ENCODE data around the gene FGF12.
"Not testable (repeated sequence)": the region's sequence is repeated elsewhere in the genome, so short reads cannot be mapped to it uniquely, and the experiment has no call there.

FGF12 gene

GRCh38 chr3:192727032-192727847, at the start of gene FGF12:
FGF12 (minus strand) TSS chr3:192727541.
- no peak for DNase-seq (ENCODE audit: low read depth in 2 of 2)

GRCh38 chr3:192774341-192774740, 47.0 kb upstream of the FGF12 start:
- DNase-seq (ENCODE audit: low read depth in 2 of 2), result not testable (repeated sequence)

GRCh38 chr3:192772240-192772894, 45.0 kb upstream of the FGF12 start:
- no peak for DNase-seq (ENCODE audit: low read depth in 2 of 2)

GRCh38 chr3:192758654-192759053, 31.3 kb upstream of the FGF12 start:
- DNase-seq (ENCODE audit: low read depth in 2 of 2), result no peak

- no peak for DNase-seq (ENCODE audit: low read depth in 2 of 2)
These were observed 23.8 kb upstream of the FGF12 start for GRCh38 chr3:192751148-192751547.

- no peak for DNase-seq (ENCODE audit: low read depth in 2 of 2)
These were observed 22.9 kb upstream of the FGF12 start for GRCh38 chr3:192750201-192750600.

DNA sequence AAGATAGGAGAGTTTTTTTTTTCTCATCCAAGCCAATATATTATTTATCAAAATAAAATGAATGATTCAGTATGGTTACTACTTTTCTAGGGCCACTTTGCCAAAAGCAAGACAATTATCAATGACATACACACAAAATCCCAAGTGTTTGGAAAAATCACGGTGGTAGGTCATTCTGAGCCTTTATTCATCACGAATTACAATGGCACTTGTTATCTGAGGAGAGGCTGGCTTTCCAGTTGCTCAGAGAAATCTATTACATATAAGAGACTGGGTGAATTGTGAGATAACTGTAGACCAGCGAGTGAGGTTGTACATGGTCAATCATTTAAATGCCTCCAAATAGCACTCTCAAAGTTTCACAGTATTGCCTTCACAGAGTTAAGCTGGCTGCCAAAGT, 20.4 kb upstream of the FGF12 start:
- DNase-seq (ENCODE audit: low read depth in 2 of 2), result no peak

- no peak for DNase-seq (ENCODE audit: low read depth in 2 of 2)
These were observed 19.8 kb upstream of the FGF12 start for GRCh38 chr3:192747145-192747544.

- DNase-seq (ENCODE audit: low read depth in 2 of 2), result no peak
These were observed 17.8 kb upstream of the FGF12 start for GRCh38 chr3:192745150-192745549.

GRCh38 chr3:192744604-192745003, 17.3 kb upstream of the FGF12 start:
- not testable (repeated sequence) for DNase-seq (ENCODE audit: low read depth in 2 of 2)

DNA sequence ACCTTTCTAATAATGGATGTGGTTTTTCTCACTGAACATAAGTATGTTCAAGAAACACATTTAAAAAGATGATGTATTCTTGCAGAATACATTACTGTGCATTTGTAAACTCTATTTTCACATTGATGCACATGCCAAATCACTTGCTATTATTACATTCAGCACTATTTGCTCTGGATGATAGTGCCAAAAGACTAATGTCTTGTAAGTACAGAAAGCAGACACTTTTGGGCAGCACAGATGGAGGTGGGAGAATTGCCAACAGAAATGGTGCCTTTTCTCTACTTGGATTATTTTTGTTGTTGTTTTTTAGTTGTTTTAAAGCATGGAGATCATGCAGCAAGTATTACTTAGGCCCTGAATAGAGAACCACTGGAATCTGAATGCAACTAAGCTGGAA, 10.2 kb upstream of the FGF12 start:
- DNase-seq (ENCODE audit: low read depth in 2 of 2), result no peak

- no peak for DNase-seq (ENCODE audit: low read depth in 2 of 2)
These were observed 3.9 kb upstream of the FGF12 start for GRCh38 chr3:192731233-192731632.

- DNase-seq (ENCODE audit: low read depth in 2 of 2), result no peak
These were observed 956 bp downstream of the FGF12 start for GRCh38 chr3:192726385-192726784.

DNA sequence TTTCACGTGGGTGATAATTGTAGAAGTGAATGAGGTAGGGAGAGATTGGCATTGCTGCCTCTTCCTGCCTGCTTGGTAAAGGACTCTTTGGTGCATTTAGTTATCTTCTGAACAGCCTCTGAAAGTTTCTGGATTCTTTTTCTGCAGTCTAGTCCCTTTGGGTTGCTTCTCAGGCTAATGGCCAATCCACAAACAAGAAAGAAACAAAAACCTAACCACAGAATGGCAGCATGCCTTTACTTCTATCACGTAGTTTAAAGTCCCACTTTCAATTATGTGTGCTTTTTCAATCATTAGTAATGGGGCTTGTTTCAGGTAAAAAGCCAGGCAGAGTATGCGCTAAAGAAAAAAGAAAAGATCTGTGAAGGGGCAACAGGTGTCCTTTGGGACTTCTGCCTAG, 7.4 kb downstream of the FGF12 start:
- DNase-seq (ENCODE audit: low read depth in 2 of 2), result no peak

- DNase-seq (ENCODE audit: low read depth in 2 of 2), result no peak
These were observed 9.2 kb downstream of the FGF12 start for GRCh38 chr3:192718156-192718555.

DNA sequence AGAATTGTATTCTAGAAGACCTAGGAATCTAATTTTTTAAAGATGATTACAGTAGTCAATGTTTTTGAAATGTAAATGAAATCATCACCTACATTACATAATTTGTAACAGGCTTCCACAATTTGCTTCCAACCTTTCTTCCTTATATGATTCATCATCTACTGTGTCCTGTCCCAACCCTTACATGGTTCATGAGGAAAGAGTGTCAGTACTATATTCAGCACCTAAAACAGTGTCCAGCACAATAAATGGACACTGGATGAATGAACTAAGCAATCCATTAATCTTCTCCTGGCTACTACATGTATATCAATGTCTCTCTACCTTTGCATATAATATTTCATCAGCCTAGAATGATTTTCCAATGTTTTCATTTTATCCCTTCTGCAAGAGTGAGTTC, 12.2 kb downstream of the FGF12 start:
- no peak for DNase-seq (ENCODE audit: low read depth in 2 of 2)

DNA sequence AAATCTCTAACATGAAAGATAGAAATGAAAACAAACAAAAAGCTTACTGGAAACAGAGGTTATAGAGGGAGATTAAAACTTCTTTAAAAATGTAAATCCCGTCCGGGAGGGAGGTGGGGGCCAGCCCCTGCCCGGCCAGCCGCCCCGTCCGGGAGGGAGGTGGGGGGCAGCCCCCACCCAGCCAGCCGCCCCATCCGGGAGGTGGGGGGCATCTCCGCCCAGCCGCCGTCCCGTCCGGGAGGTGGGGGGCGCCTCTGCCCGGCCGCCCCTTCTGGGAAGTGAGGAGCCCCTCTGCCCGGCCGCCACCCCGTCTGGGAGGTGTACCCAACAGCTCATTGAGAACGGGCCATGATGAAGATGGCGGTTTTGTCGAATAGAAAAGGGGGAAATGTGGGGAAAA, 16.2 kb downstream of the FGF12 start:
- DNase-seq (ENCODE audit: low read depth in 2 of 2), result not testable (repeated sequence)

GRCh38 chr3:192710366-192710765, 17.0 kb downstream of the FGF12 start:
- no peak for DNase-seq (ENCODE audit: low read depth in 2 of 2)

DNA sequence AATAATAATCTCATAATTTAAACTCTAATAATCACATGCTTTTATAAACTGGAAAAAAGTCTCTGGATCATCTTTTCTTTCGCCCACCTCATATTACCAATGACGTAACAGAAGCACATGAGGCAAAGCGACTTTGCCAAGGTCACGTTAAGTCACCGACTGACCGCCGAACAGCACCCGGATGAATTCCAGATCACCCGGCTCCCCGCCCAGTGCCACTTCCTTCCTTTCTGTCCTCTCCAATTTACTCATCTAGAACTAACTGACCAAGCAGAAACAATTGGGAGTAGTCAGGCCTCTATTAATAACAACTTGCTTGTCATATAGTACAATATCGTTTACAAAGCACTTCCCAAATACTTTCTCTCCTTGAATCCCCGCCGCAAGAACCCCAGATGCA, 21.1 kb downstream of the FGF12 start:
- no peak for DNase-seq (ENCODE audit: low read depth in 2 of 2)

- DNase-seq (ENCODE audit: low read depth in 2 of 2), result no peak
These were observed 26.5 kb downstream of the FGF12 start for GRCh38 chr3:192700885-192701284.

- no peak for DNase-seq (ENCODE audit: low read depth in 2 of 2)
These were observed 30.3 kb downstream of the FGF12 start for GRCh38 chr3:192696943-192697587.

DNA sequence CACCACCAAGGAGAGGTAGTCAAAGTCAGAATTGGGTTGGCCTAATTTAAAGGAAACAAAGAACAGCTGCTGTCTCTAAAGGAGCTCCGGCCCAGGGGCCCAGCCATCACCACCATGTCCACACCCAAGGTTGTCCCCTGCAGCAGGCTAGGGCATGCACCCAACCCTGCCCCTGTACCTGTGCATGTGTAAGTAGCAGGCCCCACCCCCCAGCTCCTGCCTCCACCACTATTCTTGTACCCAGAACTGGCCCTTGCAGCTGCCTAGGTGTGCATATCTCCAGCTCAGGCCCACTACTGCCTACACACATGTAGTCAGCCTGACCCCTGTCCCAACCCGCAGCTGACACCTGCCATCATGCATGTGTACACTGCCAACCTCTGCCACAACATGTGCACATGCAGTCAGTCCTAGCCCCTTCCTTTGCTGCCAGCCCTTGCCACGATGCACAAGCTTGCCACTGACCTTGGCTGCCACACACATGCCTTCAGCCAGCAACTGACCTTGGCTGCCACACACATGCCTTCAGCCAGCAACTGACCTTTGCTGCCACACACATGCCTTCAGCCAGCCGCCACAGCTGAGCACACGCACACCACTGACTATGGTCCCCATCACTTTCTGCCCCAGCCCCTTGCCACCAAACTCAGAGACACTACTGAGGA, 39.7 kb downstream of the FGF12 start:
- DNase-seq (ENCODE audit: low read depth in 2 of 2), result no peak
